ENCODE data around the gene GPR22.

GPR22 gene

DNA sequence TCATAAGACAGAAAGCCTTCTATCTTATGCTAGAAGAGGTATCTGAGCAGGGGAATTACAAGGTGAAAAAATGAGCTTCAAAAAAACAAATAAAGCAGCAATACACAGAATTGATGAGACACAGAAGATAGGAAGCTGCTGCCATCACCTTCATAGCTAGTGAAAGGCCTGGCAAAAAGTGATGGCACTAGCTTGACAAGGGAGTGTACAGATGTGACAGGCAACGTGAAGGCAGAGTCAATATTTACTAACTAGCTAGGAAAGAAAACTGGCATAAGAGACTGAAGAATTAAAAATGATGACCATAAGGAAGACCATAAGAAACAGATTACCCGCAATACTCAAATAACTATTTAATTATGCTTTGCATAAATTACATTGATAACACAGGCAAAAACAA lies 9.4 kb downstream of the GPR22 start:
- DNase-seq (ENCODE audit: low read depth) = no peak

DNA sequence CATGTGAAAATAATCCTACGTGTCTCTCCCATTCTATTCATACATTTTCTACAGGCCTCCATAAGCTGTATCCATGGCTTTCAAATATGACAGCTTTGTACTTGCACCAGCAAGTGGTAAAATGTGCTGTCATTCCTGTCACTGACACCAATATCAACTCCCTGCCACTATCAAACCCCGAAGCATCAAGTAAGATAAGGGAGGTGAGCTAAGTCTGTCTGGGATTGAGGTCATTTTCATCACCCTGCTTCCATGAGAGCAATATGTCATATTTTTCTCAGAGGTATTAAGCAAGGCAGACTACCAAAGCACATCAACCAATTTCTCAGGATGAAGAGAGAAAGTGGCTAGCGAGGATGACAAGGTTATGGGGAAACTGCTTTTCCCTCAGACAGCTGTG lies 11.1 kb downstream of the GPR22 start:
- DNase-seq (ENCODE audit: low read depth) = no peak

DNA sequence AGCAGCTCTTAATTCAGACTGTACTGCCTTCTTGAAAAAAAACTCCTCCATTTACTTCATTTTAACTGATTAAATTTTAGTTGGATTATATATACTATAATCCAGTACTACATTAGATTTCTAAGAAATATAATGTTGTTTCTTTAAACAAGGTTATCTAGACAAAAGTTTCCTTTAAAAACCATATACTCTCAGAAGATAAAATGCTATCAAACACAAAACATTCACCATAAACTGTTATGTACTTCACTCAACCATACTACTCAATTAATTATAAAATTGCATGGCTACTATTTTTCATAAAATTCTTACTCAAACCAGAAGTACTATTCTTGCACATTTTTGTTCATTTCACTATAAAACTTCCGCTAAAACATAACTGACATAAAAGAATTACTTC lies 12.7 kb downstream of the GPR22 start:
- DNase-seq (ENCODE audit: low read depth) = no peak

DNA sequence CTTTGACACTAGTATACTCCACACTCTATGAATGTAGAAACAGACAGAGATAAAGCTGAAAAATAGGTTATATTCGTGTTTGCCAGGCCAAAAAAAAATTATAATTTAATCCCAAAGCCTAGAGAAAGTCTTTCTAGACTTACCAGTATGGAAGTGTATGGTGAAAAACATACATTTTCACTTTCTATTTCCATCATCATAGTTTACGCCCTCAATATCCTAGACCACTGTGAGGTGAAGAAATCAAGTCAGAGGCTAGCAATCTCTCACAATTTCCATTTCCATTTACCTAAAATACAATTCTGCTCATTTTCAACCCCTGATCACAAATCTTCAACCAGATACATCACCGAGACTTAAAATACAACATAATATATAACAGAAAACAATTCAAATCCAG lies 16.2 kb downstream of the GPR22 start:
- no peak for DNase-seq (ENCODE audit: low read depth)

GRCh38 chr7:107492875-107493274 lies 23.0 kb downstream of the GPR22 start:
- no peak for DNase-seq (ENCODE audit: low read depth)

GRCh38 chr7:107494315-107494751 lies 24.5 kb downstream of the GPR22 start:
- DNase-seq (ENCODE audit: low read depth) = no peak

- no peak for DNase-seq (ENCODE audit: low read depth)
These were observed 25.0 kb downstream of the GPR22 start for GRCh38 chr7:107494884-107495283.

DNA sequence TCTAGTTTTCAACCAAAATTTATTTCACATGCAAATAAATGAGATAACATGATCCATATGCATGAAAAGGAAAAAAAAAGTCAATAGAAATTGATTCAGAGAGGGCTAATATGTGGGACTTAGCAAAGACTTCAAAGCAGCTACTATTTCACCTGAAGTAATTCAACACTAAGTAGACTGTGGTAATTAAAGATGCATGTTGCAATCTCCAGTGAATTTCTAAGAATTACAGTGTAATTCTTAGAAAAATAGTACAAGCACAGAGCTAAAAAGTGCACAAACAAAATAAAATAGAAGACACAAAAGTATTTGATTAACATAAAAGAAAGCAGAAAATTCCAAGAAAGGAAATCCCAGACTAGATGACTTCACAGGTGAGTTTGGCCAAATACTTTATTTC lies 25.7 kb downstream of the GPR22 start:
- no peak for DNase-seq (ENCODE audit: low read depth)

DNA sequence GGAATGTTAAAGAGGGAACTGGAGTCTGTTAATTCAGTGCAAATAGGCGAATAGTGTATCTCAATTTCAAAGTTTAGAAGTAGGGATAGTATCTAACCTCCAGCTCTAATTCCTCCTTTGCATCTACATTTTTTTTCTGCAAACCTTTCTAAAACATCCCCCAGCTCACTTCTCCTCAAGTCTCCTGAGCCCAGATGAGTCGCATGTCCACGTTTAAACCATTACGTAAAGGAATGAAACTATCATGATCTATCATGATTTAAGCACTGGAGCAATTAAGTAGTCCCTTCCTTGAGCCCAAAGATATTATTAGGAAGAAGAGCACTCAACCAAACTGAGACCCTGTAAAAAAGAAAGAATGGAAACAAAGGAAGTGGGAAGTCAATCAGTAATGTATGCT lies 29.9 kb downstream of the GPR22 start:
- DNase-seq (ENCODE audit: low read depth) = no peak

- peak; percentile 47 for DNase-seq (ENCODE audit: low read depth)
These were observed 31.7 kb downstream of the GPR22 start for GRCh38 chr7:107501593-107501992.

DNA sequence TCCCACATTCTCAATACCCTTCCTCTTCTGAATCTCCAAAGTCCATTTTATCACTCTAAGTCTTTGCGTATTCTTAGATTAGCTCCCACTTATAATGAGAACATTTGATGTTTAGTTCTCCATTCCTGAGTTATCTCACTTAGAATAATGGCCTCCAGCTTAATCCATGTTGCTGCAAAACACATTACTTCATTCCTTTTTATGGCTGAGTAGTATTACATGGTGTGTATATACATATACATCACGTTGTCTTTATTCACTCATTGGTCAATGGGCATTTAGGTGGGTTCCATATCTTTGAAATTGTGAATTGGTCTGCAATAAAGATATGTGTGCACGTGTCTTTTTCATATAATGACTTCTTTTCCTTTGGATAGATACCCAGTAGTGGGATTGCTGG lies 32.3 kb downstream of the GPR22 start:
- no peak for DNase-seq (ENCODE audit: low read depth)

GRCh38 chr7:107502797-107503196 lies 32.9 kb downstream of the GPR22 start:
- no peak for DNase-seq (ENCODE audit: low read depth)

- no peak for DNase-seq (ENCODE audit: low read depth)
These were observed 33.8 kb downstream of the GPR22 start for GRCh38 chr7:107503687-107504086.

- DNase-seq (ENCODE audit: low read depth) = no peak
These were observed 35.5 kb downstream of the GPR22 start for GRCh38 chr7:107505362-107505761.

GRCh38 chr7:107505997-107506673 lies 36.3 kb downstream of the GPR22 start:
- DNase-seq (ENCODE audit: low read depth) = no peak

GRCh38 chr7:107506674-107507339 lies 37.0 kb downstream of the GPR22 start:
- DNase-seq (ENCODE audit: low read depth) = no peak

All from fibroblast of the conjunctiva (primary cell).